OCI-LY1 (cell line): Measurements from ENCODE around the gene MYZAP.

Source experiments
- H2AFZ ChIP-seq: fragments of 200-600 bp; sonication (generic), shearing (Covaris generic); 2 replicates; pipeline ENCODE4 v1.6.0; 2014; ENCODE audit warnings: antibody characterized with exemption, mild to moderate bottlenecking, low read length
- H3F3A ChIP-seq: fragments of 200-600 bp; sonication (generic), shearing (Covaris generic); 2 replicates; pipeline ENCODE4 v1.6.0; 2014; ENCODE audit warnings: mild to moderate bottlenecking, antibody characterized with exemption, low read length, moderate library complexity; ENCODE audit not compliant: insufficient read depth
- H3K27ac ChIP-seq: fragments of 200-600 bp; sonication (generic); 2 replicates; pipeline ENCODE4 v1.5.1; 2014; ENCODE audit warnings: low read length, mixed run types, mild to moderate bottlenecking, low read depth; ENCODE audit not compliant: poor library complexity, severe bottlenecking
- H3K27me3 ChIP-seq: fragments of 200-600 bp; sonication (generic); 2 replicates; pipeline ENCODE4 v1.6.0; 2014; ENCODE audit warnings: antibody characterized with exemption, mild to moderate bottlenecking, low read length, moderate library complexity; ENCODE audit not compliant: insufficient read depth
- H3K36me3 ChIP-seq: fragments of 200-600 bp; sonication (generic); 2 replicates; pipeline ENCODE4 v1.6.1; 2014; ENCODE audit warnings: mild to moderate bottlenecking, antibody characterized with exemption, low read length, moderate library complexity, mixed read lengths; ENCODE audit not compliant: insufficient read depth
- H3K4me1 ChIP-seq: fragments of 200-600 bp; sonication (generic); 2 replicates; pipeline ENCODE4 v1.5.1; 2014; ENCODE audit warnings: mild to moderate bottlenecking, low read length, moderate library complexity; ENCODE audit not compliant: insufficient read depth, severe bottlenecking
- H3K4me2 ChIP-seq: fragments of 200-600 bp; sonication (generic), shearing (Covaris generic); 2 replicates; pipeline ENCODE4 v1.6.1; 2014; ENCODE audit warnings: low read length
- H3K4me3 ChIP-seq: fragments of 200-600 bp; sonication (generic); 2 replicates; pipeline ENCODE4 v1.5.1; 2014; ENCODE audit warnings: low read length, low read depth, mild to moderate bottlenecking, mixed read lengths; ENCODE audit not compliant: poor library complexity, severe bottlenecking
- H3K79me2 ChIP-seq: fragments of 200-600 bp; shearing (Covaris generic); 2 replicates; pipeline ENCODE4 v1.6.1; 2016; ENCODE audit warnings: mixed run types, low read length, mixed read lengths; ENCODE audit not compliant: insufficient read depth
- H3K9ac ChIP-seq: fragments of 200-600 bp; sonication (generic), shearing (Covaris generic); 2 replicates; pipeline ENCODE4 v1.6.1; 2014; ENCODE audit warnings: mild to moderate bottlenecking, low read length, mixed read lengths
- H3K9me2 ChIP-seq: fragments of 200-600 bp; sonication (generic), shearing (Covaris generic); 2 replicates; pipeline ENCODE4 v1.6.1; 2014; ENCODE audit warnings: low read depth, mild to moderate bottlenecking, low read length, mixed read lengths
- H3K9me3 ChIP-seq: fragments of 200-600 bp; shearing (Covaris generic); 2 replicates; pipeline ENCODE4 v1.6.1; 2014; ENCODE audit warnings: low read length, mixed read lengths
- H4K20me1 ChIP-seq: fragments of 200-600 bp; sonication (generic), shearing (Covaris generic); 2 replicates; pipeline ENCODE4 v1.6.0; 2016; ENCODE audit warnings: mild to moderate bottlenecking, low read length; ENCODE audit not compliant: insufficient read depth
- EZH2 ChIP-seq: fragments of 200-600 bp; sonication (generic), shearing (Covaris generic); IDR thresholded peaks from 2 replicates; pipeline ENCODE4 v1.8.0; 2017; ENCODE audit warnings: borderline replicate concordance, mixed run types, mild to moderate bottlenecking, antibody characterized with exemption, low read length, moderate library complexity, mixed read lengths
- TF ChIP-seq, protein P1 (sequence below): fragments of 200-600 bp; sonication (generic), shearing (Covaris generic); IDR thresholded peaks from 2 replicates; pipeline ENCODE4 v1.5.1; 2017; ENCODE audit warnings: mild to moderate bottlenecking, antibody characterized with exemption, low read length, moderate library complexity, mixed read lengths

Gene MYZAP

DNA sequence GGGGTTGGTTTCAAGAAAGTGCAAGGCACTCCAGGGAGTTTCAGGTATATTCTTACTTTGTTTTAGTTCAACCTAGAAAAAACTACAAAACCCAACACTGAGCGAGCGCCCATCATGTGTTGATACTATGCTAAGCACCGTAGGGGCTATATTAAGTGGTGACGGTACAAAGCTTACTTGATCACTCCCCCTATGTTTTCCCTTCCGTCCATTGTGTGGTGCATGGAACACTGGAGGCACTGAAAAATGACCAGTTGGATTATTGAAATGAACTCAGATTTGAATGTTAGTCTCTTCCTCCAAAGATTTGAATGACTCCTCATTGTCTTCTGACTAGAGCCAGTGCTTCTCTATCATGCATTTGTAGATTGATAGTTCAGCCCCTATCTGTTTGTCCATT lies 6.6 kb downstream of the MYZAP start:
- Histone ChIP-seq H3K9me3 (no peaks in the 10 kb centered on the region), H3K36me3 (no peaks in the 10 kb centered on the region), H3K9me2 (no peaks in the 10 kb centered on the region), H3K79me2 (no peaks in the 10 kb centered on the region), H3K27me3 (no peaks in the 10 kb centered on the region), H3K4me1 (no peaks in the 10 kb centered on the region), H4K20me1 (no peaks in the 10 kb centered on the region), H3K27ac (no peak overlapping the region), H3F3A (no peaks in the 10 kb centered on the region), H2AFZ (no peak overlapping the region), H3K4me3 (no peak overlapping the region), H3K4me2 (no peak overlapping the region), H3K9ac (no peak overlapping the region)
- no peak for TF ChIP-seq EZH2
- TF ChIP-seq, protein P1, sequence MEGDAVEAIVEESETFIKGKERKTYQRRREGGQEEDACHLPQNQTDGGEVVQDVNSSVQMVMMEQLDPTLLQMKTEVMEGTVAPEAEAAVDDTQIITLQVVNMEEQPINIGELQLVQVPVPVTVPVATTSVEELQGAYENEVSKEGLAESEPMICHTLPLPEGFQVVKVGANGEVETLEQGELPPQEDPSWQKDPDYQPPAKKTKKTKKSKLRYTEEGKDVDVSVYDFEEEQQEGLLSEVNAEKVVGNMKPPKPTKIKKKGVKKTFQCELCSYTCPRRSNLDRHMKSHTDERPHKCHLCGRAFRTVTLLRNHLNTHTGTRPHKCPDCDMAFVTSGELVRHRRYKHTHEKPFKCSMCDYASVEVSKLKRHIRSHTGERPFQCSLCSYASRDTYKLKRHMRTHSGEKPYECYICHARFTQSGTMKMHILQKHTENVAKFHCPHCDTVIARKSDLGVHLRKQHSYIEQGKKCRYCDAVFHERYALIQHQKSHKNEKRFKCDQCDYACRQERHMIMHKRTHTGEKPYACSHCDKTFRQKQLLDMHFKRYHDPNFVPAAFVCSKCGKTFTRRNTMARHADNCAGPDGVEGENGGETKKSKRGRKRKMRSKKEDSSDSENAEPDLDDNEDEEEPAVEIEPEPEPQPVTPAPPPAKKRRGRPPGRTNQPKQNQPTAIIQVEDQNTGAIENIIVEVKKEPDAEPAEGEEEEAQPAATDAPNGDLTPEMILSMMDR: no peak

DNA sequence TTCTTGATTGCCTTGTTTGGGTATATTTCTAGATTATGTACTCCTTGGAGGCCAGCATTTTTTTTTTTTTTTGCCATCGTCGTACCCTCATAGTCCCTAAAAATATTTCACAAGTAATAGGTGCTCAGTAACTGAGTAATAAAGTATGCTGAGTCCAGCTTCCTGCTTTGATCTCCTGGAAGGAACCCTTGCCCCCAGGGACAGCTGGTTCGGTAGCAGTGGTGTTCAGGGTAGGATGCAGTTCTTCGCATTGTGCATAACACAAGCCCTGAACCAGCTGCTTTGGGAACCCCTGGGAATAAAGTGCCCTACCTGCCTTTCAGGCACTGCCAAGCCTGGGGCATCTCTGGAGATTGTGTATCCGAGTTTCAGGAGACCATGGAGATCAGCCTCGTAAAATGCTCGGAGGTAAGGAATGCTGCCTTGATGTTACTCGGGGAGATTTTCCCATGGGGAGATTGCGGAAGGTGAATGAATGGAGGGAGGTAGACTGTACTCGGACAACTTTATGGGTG lies 7.6 kb downstream of the MYZAP start:
- no peaks in the 10 kb centered on the region for H3F3A ChIP-seq
- no peaks in the 10 kb centered on the region for H3K27me3 ChIP-seq
- no peaks in the 10 kb centered on the region for H3K9me3 ChIP-seq
- no peak overlapping the region for H3K9ac ChIP-seq
- H3K4me2 ChIP-seq: no peak overlapping the region
- H3K4me1 ChIP-seq: no peaks in the 10 kb centered on the region
- no peak overlapping the region for H2AFZ ChIP-seq
- no peaks in the 10 kb centered on the region for H3K9me2 ChIP-seq
- no peak overlapping the region for H3K27ac ChIP-seq
- H3K36me3 ChIP-seq: no peaks in the 10 kb centered on the region
- H4K20me1 ChIP-seq: no peaks in the 10 kb centered on the region
- H3K79me2 ChIP-seq: no peaks in the 10 kb centered on the region
- no peak for TF ChIP-seq EZH2
- TF ChIP-seq, protein P1: no peak
- no peak overlapping the region for H3K4me3 ChIP-seq

DNA sequence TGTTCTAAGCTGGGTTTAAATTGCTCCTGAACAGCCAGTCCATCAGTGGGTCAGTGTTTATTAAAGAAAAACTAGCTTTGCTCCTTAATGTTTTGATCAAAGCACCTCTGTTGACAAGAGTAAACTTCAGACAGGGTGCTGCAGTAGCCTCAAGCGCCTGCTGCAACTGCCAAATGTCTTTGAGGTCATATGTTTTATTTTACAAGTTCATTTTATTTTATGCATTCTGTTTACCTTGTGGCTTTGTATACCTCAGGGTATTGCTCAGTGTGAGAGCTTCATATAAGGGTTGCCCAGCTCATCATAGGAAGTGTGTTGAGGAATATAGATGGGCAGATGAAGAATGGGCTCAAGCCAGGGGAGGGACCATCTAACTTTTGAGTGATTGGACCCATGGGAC lies 8.5 kb downstream of the MYZAP start:
- no peaks in the 10 kb centered on the region for H3K9me2 ChIP-seq
- no peak overlapping the region for H3K4me2 ChIP-seq
- no peaks in the 10 kb centered on the region for H3K9me3 ChIP-seq
- no peaks in the 10 kb centered on the region for H3K27me3 ChIP-seq
- H3F3A ChIP-seq: no peaks in the 10 kb centered on the region
- no peak for TF ChIP-seq EZH2
- TF ChIP-seq, protein P1: no peak
- no peak overlapping the region for H3K9ac ChIP-seq
- no peaks in the 10 kb centered on the region for H4K20me1 ChIP-seq
- no peak overlapping the region for H3K27ac ChIP-seq
- no peaks in the 10 kb centered on the region for H3K4me1 ChIP-seq
- no peaks in the 10 kb centered on the region for H3K36me3 ChIP-seq
- no peak overlapping the region for H3K4me3 ChIP-seq
- no peak overlapping the region for H2AFZ ChIP-seq
- no peaks in the 10 kb centered on the region for H3K79me2 ChIP-seq
